ENCODE results near the gene KCTD11. TPM values are rescaled to one million over a fixed set of nuclear protein-coding genes. Genes with fewer than 3 reads are reported as not detected.

KCTD11 gene
- total RNA-seq, 2 experiments from 2014 or later, result 6.0 to 8.6 TPM

GRCh38 chr17:7341842-7342241, 10.1 kb upstream of the KCTD11 start:
- no peaks in the 10 kb centered on the region for H3K9me2 ChIP-seq (ENCODE audit: insufficient read depth, low read length)
- H3K79me2 ChIP-seq (ENCODE audit: insufficient read depth, low read depth, low read length), result peaks cover 19% of the 10 kb centered on the region
- H3K36me3 ChIP-seq (ENCODE audit: insufficient read depth, low read length), result peaks cover 72% of the 10 kb centered on the region
- no peaks in the 10 kb centered on the region for H3K9me3 ChIP-seq (ENCODE audit: low read length)
- no peaks in the 10 kb centered on the region for H4K20me1 ChIP-seq (ENCODE audit: insufficient read depth, low read length)
- TF ChIP-seq EZH2phosphoT487 (IDR thresholded peaks at IDR 0.05; ENCODE audit: borderline replicate concordance, low read depth, low read length) (no peak), CTCF (conservative IDR thresholded peaks at IDR 0.05; ENCODE audit: low read length) (no peak)
- no peak overlapping the region for H3K4me2 ChIP-seq (ENCODE audit: low read length)
- H3K4me3 ChIP-seq (ENCODE audit: low read depth, low read length, poor library complexity, severe bottlenecking), result no peak overlapping the region
- intact Hi-C loops (cut with micrococcal nuclease; ENCODE audit: unreplicated experiment), result no loop called here
- ChIA-PET CTCF (ENCODE audit: unreplicated experiment) (interaction anchor here (0.5 kb wide), 1 partner anchor 62 kb away, joined by 3 read pairs; no protein-coding TSS in a partner anchor), POLR2A (no interaction called here)
- no peak for DNase-seq (ENCODE audit: low spot score)
- peaks cover 20% of the 10 kb centered on the region for H3K4me1 ChIP-seq (ENCODE audit: insufficient read depth, low read length, poor library complexity, severe bottlenecking)
- no TSS peak for BruUV-seq (replicated peaks)
- no peak overlapping the region for H3K27ac ChIP-seq (ENCODE audit: low read depth, low read length, poor library complexity, severe bottlenecking)
- H2AFZ ChIP-seq (ENCODE audit: low read length), result no peak overlapping the region

- Histone ChIP-seq H3K9me2 (ENCODE audit: insufficient read depth, low read length) (no peaks in the 10 kb centered on the region), H3K4me1 (ENCODE audit: insufficient read depth, low read length, poor library complexity, severe bottlenecking) (peaks cover 10% of the 10 kb centered on the region), H3K79me2 (ENCODE audit: insufficient read depth, low read depth, low read length) (peaks cover 5% of the 10 kb centered on the region; the same call in 1 of the 2 replicates), H3K4me2 (ENCODE audit: low read length) (no peak overlapping the region), H2AFZ (ENCODE audit: low read length) (no peak overlapping the region), H3K4me3 (ENCODE audit: low read depth, low read length, poor library complexity, severe bottlenecking) (no peak overlapping the region), H3K36me3 (ENCODE audit: insufficient read depth, low read length) (peaks cover 79% of the 10 kb centered on the region), H3K9me3 (ENCODE audit: low read length) (no peaks in the 10 kb centered on the region), H3K27ac (ENCODE audit: low read depth, low read length, poor library complexity, severe bottlenecking) (no peak overlapping the region), H4K20me1 (ENCODE audit: insufficient read depth, low read length) (no peaks in the 10 kb centered on the region)
- CTCF ChIA-PET (ENCODE audit: unreplicated experiment), result no interaction called here
- BruUV-seq (replicated peaks), result no TSS peak
- no peak for DNase-seq (ENCODE audit: low spot score)
- POLR2A ChIA-PET, result no interaction called here
- no peak for TF ChIP-seq EZH2phosphoT487 (IDR thresholded peaks at IDR 0.05; ENCODE audit: borderline replicate concordance, low read depth, low read length)
- TF ChIP-seq CTCF (conservative IDR thresholded peaks at IDR 0.05; ENCODE audit: low read length), result no peak
- intact Hi-C loops (cut with micrococcal nuclease; ENCODE audit: unreplicated experiment), result no loop called here
These were observed 8.7 kb upstream of the KCTD11 start for GRCh38 chr17:7343250-7343649.

DNA sequence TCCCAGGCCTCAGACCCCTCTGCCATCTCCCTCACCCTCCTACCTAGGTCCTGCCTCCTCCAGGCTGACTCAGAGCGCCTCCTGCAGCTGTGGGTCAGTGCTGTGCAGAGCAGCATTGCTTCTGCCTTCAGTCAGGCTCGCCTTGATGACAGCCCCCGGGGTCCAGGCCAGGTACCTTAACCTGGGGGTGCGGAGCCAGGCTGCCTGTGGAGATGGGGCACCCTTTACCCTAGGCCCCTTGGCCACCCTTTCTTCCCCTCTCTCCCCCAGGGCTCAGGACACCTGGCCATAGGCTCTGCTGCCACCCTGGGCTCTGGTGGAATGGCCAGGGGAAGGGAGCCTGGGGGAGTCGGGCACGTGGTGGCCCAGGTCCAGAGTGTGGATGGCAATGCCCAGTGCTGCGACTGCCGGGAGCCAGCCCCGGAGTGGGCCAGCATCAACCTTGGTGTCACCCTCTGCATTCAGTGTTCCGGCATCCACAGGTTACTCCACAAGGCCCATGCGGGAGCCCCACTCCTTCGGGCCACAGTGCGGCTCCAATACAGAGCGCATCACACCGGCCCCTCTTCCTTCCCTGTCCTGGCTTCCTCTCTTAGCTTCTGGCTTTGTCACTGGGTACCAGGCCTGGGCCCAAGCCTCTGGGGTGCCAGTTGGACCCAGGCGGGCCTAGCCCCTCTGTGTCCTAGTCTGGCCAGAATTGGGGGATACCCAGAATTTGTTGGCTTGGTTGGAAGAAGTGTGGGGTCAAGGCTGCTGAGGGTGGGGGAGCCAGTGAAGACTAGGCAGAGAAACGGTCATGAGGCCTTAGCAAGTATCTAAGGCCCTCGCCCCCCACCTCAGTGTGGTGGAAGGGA, 5.0 kb upstream of the KCTD11 start:
- TF ChIP-seq CTCF (conservative IDR thresholded peaks at IDR 0.05; ENCODE audit: low read length), result no peak
- no peak for TF ChIP-seq EZH2phosphoT487 (IDR thresholded peaks at IDR 0.05; ENCODE audit: borderline replicate concordance, low read depth, low read length)
- no peaks in the 10 kb centered on the region for H3K9me2 ChIP-seq (ENCODE audit: insufficient read depth, low read length)
- H3K4me1 ChIP-seq (ENCODE audit: insufficient read depth, low read length, poor library complexity, severe bottlenecking), result peaks cover 23% of the 10 kb centered on the region
- DNase-seq (ENCODE audit: low spot score), result no peak
- POLR2A ChIA-PET, result no interaction called here
- no peaks in the 10 kb centered on the region for H4K20me1 ChIP-seq (ENCODE audit: insufficient read depth, low read length)
- no peaks in the 10 kb centered on the region for H3K79me2 ChIP-seq (ENCODE audit: insufficient read depth, low read depth, low read length)
- H3K4me3 ChIP-seq (ENCODE audit: low read depth, low read length, poor library complexity, severe bottlenecking), result no peak overlapping the region
- BruUV-seq (replicated peaks), result no TSS peak
- H2AFZ ChIP-seq (ENCODE audit: low read length), result no peak overlapping the region
- intact Hi-C loops (cut with micrococcal nuclease; ENCODE audit: unreplicated experiment), result no loop called here
- no peak overlapping the region for H3K4me2 ChIP-seq (ENCODE audit: low read length)
- peaks cover 62% of the 10 kb centered on the region for H3K36me3 ChIP-seq (ENCODE audit: insufficient read depth, low read length)
- no peaks in the 10 kb centered on the region for H3K9me3 ChIP-seq (ENCODE audit: low read length)
- H3K27ac ChIP-seq (ENCODE audit: low read depth, low read length, poor library complexity, severe bottlenecking), result no peak overlapping the region
- CTCF ChIA-PET (ENCODE audit: unreplicated experiment), result no interaction called here
